GM19397 (cell line): ENCODE data around the gene FEV.

Experiments
- ATAC-seq: cut with Tn5 transposase; IDR thresholded peaks from one replicate; pipeline ENCODE4 v1.9.1; 2021; ENCODE audit warnings: mild to moderate bottlenecking, moderate library complexity; ENCODE audit not compliant: unreplicated experiment

Gene FEV

DNA sequence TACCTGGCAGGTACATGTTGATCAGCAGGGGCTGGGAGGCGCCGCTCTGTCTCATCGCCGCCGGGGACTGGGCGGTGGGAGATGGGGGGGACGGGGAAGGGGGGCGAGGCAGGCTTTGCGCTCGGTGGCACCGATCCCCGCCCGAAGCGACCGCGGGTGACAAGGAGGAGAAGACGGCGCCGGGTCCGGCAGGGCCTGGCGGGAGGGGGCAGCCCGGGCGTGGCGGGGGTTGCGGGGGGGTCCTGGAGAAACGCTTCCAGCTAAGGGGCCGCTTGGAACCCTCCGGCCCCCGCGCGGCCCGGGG lies at the start of gene FEV:
Gene FEV, minus strand, starts transcription at position 164 of the 304 bp plus-strand sequence. Its CDS starts 109 bp downstream, at position 55.
- ATAC-seq: no peak

DNA sequence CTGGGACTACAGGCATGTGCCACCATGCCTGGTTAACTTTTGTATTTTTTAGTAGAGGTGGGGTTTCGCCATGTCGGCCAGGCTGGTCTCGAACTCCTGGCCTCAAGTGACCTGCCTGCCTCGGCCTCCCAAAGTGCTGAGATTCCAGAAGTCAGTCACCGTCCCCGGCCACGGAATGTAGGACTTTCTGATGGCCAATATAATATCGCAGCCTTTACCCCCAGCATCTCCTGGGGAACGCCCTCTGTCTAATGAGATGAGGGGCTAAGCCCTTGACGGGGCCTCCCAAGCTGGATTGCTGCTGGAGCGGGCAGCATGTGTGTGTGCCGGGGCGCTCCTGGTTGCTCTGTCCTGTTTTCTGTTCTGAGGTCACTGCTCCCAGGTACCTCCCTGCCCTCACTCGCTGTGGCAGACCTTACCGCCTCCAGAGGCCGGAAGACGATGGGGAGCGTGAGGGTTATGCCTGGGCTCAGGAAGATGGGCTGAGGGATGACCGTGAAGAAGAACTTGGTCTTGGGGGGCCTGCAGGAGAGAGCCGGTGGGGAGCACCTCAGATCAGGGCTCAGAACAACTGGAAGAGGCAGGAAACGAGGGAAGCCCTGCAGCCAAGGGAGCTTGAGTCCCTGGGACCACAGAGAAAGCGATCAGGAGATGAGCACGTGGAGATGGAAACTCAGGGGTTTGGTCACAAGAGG lies 47.2 kb upstream of the FEV start:
- ATAC-seq: no peak

GRCh38 chr2:219031005-219031738 lies 46.2 kb upstream of the FEV start:
- no peak for ATAC-seq

DNA sequence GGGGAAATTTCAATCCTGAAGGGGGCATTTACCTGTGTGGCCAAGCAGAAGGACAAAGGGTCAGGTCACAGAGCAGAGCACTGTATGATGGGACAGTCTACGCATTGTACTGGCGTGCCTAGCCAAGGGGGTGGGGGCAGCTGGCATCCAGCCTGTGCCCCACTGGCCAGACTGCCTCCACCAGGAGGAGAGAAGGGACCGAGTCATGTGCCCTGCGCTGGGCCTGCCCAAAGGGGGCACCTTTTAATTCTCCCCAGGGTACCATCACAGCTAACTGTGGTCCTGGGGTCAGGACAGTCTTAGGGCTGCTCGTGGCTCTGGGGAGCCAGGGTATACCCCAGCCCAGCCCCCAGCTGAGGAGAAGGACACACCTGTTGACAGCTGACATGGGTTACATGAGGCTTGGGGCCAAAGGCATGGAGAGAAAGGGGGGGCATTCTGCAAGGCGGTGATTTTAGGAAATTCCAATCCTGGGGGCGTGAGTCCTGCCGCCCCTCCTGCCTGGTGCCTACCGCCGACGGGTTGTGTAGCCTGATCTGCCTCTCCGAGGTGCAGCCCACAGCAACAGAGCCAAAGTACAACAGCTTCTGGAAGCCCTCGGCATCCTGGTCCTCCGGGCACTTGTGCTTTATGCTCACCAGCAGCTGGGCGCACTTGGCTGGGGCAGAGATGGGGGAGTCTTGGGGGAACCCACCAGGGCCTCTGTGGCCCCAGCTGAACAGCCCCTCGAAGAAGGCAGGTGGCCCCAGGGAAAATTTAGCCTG lies 45.4 kb upstream of the FEV start:
- no peak for ATAC-seq

GRCh38 chr2:219029829-219030165 lies 44.8 kb upstream of the FEV start:
- peak; percentile 65 for ATAC-seq

DNA sequence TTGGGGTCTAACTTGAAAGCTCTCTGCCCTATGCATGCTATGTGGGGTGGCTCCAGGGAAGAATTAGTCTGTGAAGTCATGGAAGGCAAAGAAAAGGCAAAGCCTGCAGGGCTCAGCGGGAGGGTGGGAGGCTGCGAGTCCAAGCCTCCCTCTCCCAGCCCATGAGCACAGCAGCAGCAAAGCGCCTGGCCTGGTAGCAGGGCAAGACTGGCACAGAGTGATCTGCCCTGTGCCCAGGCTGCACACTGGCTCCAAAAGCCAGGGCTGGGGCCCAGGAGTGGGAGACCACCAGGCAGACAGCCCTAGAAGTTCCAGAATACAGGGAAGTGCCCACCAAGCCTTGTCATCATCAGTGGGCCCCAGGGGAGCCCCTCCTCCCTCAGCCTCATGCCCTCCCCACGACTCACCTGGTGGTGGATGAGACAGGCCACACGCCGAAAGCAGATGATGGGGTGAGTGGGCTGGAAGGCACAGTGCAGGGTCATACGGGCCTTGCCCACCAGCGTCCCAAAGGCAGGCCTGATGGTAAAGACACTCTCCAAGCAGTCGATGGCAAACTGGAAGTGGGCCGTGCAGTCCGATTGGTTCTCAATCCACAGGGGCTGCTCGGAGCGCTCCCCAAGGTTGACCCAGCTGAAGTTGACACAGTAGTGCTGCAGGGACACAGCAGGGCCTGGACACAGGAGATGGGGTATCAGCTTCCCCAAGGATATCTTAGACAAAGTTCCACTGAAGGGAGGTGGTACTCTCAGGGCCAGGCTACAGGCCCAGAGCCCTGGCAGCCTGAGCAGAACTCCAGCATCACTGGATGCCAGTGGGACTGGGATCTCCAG lies 44.2 kb upstream of the FEV start:
- no peak for ATAC-seq

DNA sequence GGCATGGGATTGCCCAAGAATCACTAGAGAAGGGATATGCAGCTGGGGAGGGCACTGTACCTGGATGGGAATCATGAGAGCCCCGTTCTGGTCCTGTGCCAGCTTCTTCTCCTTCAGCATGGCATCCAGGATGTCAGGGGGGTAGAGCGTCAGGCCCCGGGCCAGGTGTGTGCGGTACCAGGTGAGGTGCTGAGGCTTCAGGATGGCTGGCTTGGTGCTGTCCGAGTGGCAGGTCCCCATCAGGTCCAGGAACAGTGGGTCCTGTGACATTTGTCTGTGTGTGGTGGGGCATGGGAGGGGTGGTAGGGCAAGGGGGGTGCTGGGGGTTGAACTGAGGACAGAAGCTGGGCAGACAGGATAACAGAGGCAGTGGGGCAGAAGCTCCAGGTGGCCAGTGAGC lies 43.2 kb upstream of the FEV start:
- no peak for ATAC-seq

DNA sequence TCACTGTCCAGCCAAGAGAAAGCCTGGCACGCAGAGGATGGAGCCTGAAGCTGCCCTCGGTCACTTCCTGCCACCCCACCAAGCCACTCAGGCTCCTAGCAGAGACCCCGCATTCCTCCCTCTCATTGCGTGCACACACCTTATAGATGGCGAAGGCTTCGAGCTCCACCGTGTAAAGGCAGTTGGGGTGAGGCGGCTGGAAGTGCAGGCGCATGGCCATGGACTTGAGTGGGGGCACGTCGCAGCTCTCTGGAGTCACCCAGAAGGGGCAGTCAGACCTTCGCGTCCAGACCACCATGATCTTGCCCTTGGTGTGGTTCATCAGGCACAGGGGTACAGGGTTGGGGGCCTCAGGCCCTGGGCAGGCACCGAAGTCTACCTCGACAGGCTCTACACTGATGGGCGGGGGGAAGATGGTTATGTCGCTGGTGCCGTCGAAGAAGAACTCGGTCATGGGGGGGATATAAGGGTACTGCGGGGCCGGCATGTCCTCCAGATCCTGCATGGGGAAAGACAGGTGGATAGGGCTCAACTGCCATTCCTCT lies 42.6 kb upstream of the FEV start:
- no peak for ATAC-seq

DNA sequence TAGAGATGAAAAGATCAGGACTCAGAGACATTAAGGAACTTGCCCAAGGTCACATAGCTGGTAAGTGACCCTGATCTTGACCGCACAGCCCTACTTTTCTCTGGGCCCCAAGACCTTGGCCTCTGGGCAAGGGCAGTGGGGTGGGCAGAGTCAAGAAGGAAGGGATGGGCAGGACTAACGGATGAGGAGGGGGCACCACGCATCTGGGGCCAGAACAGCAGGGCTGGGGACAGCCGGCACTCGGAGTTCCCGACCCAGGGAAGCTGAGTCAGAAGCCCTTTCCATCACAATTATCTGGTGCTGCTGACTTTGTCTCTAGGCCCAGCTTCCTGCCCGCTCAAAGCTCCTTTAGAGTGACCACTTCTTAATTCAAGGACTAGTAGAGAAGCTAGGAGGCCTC lies 42.0 kb upstream of the FEV start:
- no peak for ATAC-seq

DNA sequence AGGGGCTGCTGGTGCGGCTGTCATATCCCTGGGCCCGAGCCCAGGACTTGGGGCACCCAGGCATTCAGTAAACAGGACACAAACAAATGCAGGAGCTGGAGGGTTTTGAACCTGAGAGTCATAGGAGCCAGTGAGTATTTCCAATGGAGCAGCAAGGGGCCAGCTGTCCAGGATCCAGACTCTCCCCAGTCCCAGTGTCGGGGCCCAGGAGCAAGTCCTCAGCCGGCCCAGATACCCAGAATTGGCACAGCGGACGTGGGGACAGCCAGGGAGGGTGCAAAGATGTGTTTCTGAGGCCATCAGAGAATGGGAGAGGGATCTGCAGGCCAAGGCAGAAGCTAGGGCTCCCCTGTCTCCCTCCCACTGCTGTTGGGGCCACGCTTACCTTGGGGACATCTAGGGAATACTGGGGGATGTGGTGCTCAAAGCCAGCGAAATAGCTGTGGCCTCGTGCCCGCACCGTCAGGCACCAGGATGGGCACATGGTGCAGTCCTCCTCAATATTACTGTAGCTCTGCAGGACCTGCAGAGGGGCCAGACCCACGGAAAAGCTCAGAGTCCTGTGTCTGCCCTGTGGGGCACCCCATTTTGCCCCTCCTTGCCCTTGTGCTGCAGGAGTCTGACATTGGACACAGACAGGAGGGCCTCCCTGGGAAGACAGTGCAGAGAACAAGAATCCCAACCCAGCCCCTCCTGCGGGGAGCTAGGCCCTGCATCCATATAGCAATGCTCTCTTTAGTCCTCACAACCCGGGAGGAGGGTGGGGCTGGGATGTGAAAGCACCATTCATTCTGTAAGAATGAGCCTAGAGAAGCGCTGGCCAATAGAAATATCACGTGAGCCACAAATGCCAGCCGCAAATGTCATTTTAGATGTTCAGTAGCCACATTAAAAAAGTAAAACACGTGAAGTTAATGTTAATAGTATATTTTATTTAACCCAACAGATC lies 40.9 kb upstream of the FEV start:
- no peak for ATAC-seq

- no peak for ATAC-seq
These were observed 39.1 kb upstream of the FEV start for GRCh38 chr2:219024059-219024458.

- no peak for ATAC-seq
These were observed 38.1 kb upstream of the FEV start for GRCh38 chr2:219023045-219023605.

- ATAC-seq: no peak
These were observed 37.6 kb upstream of the FEV start for GRCh38 chr2:219022616-219023015.

DNA sequence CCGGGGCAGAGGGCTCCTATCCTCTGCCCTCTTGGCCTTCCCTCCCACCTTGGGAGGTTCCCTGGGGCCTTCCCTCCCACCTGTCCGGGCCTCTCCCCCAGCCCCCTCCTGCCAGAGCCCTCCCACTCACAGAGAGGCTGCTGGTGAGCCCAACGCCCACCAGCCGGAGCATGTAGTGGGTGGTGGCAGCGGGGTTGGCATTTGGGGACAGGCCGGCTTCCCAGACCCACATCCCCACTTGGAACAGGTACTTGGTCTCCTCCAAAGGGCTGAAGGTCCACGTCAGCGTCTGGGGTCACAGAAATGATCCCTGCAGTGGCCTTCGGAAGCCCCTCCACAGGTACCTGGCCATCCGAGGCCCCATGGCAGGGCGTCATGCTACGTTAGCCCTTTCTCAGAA lies 37.1 kb upstream of the FEV start:
- no peak for ATAC-seq

GRCh38 chr2:219021591-219021990 lies 36.6 kb upstream of the FEV start:
- no peak for ATAC-seq

DNA sequence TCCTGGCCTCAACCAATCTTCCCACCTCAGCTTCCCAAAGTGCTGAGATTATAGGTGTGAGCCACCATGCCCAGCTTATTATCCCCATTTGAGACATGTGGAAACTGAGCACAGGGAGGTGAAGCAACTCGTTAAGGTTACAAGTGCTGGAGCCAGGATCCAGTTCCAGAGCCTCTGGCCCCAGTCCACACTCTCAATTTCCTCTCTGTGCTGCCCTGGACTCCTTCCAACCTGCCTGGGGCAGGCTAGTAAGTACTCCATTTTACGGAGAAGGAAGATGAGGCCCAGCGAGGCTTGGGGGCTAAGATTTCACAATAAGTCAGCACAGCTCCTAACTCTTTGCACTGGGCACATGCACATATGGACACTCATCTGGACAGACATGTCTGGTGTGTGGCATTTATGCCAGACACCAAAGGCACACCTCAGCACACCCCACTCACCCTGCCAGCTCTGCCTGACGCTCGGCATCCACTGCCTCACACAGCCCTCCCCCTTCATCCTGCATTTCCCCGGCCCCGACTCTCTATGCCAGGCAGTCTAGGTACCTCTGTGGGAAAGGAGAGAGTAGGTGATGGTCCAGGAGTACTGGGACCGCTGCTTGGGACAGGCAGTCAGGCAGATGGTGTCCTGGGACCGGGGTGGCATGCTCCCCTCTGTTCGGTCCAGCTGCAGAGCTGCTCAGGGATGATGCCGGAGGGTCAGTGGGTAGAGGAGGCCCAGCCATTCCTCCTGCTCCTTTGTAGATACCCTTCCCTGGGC lies 35.8 kb upstream of the FEV start:
- ATAC-seq: no peak

GRCh38 chr2:219019436-219019835 lies 34.5 kb upstream of the FEV start:
- ATAC-seq: no peak

DNA sequence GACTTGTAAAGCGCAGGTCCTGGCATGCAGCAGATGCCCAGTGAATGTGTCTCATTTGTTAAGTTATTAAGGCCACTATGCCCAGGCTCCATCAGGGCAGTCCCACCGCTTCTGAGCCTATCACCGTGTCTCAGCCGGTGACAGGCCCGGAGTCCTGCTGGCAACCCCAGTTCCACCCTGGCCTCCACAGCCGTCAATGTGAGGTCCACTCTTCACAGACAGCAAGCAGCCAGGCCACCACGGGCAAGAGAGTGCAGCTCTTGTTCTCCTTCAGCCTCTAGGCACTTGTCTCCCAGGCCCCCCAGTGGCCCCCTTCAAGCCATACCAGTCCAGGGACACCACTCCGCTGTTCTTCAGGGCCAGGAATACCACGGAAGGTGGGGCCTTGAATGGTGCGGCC lies 33.7 kb upstream of the FEV start:
- ATAC-seq: no peak

GRCh38 chr2:219018286-219018685 lies 33.3 kb upstream of the FEV start:
- ATAC-seq: no peak
